AG04450 (cell line): ENCODE results near the gene FBRSL1. TPM values are rescaled to one million over a fixed set of nuclear protein-coding genes. Genes with fewer than 3 reads are reported as not detected.
A peak's percentile ranks its signal among the peaks of the same experiment; 100 is the strongest.

Experiments
- CTCF ChIA-PET: fragments of 300-600, 350-600 bp; formaldehyde crosslinking; extraction: SDS; loops from one replicate; lab custom pipeline; 2022; ENCODE audit warnings: antibody characterized with exemption, inconsistent platforms; lab: Charles Lee
- POLR2A ChIA-PET: fragments of 350-600 bp; formaldehyde crosslinking; extraction: SDS; loops from one replicate; lab custom pipeline; 2021; ENCODE audit warnings: antibody characterized with exemption, inconsistent platforms; lab: Yijun Ruan, JAX
- DNase-seq: peaks from one replicate; pipeline ENCODE4 v3.0.0-alpha.2; 2011; ENCODE audit warnings: low read depth, low spot score
- H3K27ac ChIP-seq: one replicate; pipeline ENCODE4 v1.5.1; 2012; ENCODE audit warnings: low read depth, low read length, control low read depth
- H3K27me3 ChIP-seq: one replicate; pipeline ENCODE4 v1.6.0; 2012; ENCODE audit warnings: low read length; ENCODE audit not compliant: control insufficient read depth, insufficient read depth
- H3K4me3 ChIP-seq: 2 replicates; pipeline ENCODE4 v1.5.1; 2011; ENCODE audit warnings: mild to moderate bottlenecking, low read depth, low read length, control low read depth
- H3K9me3 ChIP-seq: 2 replicates; pipeline ENCODE4 v1.5.1; 2012; ENCODE audit warnings: low read length; ENCODE audit not compliant: control insufficient read depth, insufficient read depth
- polyA plus RNA-seq: library from polyadenylated mRNA; depleted of rRNA; stranded (reverse); fragments of >200 nt; gene quantifications from 2 replicates; pipeline ENCODE4 v1.2.3, GENCODE V29; 2011
- TF ChIP-seq, protein P1 (sequence below): IDR thresholded peaks from 2 replicates; pipeline ENCODE4 v1.5.1; 2011; ENCODE audit warnings: low read depth, low read length, control low read depth, inconsistent platforms

The FBRSL1 gene
- polyA plus RNA-seq, 1 experiment: 1.1 TPM

DNA sequence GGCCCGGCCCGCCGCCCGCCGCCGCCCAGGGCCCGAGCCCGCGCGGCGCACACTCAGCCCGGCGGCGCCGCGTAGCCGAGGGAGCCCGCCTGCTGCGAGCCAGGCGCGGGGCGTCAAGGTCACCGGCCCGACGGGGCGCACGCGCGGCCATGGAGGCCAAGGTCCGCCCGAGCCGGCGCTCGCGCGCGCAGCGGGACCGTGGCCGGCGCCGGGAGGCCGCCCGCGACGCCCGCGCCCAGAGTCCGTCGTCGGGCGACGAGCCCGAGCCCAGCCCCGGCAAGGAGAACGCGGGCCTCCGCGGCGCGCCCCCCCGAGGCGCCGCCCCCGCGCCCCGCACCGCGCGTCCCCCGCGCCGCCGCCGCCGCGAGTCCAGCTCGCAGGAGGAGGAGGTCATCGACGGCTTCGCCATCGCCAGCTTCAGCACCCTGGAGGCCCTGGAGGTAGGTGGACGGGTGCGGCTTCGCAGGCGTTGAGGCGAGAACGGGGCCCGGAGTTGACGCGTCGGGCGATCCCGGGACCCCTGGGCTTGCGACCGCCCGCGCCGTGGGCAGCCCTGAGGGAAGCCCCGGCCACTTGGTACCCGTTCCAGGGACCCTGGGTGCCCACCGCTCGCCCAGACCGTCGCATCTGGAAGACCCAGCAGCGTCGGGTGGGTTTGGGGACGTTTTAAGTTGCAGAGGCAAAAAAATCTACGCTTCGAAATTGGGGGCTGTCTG, 629 bp downstream of the FBRSL1 start:
- no peak for DNase-seq
- Histone ChIP-seq H3K4me3 (peak overlapping the region; percentile 70), H3K27me3 (peaks cover 11% of the 10 kb centered on the region), H3K9me3 (no peaks in the 10 kb centered on the region; the same call in 1 of the 2 replicates), H3K27ac (no peak overlapping the region)
- ChIA-PET CTCF (no interaction called here), POLR2A (no interaction called here)
- TF ChIP-seq, protein P1, sequence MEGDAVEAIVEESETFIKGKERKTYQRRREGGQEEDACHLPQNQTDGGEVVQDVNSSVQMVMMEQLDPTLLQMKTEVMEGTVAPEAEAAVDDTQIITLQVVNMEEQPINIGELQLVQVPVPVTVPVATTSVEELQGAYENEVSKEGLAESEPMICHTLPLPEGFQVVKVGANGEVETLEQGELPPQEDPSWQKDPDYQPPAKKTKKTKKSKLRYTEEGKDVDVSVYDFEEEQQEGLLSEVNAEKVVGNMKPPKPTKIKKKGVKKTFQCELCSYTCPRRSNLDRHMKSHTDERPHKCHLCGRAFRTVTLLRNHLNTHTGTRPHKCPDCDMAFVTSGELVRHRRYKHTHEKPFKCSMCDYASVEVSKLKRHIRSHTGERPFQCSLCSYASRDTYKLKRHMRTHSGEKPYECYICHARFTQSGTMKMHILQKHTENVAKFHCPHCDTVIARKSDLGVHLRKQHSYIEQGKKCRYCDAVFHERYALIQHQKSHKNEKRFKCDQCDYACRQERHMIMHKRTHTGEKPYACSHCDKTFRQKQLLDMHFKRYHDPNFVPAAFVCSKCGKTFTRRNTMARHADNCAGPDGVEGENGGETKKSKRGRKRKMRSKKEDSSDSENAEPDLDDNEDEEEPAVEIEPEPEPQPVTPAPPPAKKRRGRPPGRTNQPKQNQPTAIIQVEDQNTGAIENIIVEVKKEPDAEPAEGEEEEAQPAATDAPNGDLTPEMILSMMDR: no peak

- CTCF ChIA-PET: no interaction called here
Observed at GRCh38 chr12:132491138-132491663, 1.2 kb downstream of the FBRSL1 start.

DNA sequence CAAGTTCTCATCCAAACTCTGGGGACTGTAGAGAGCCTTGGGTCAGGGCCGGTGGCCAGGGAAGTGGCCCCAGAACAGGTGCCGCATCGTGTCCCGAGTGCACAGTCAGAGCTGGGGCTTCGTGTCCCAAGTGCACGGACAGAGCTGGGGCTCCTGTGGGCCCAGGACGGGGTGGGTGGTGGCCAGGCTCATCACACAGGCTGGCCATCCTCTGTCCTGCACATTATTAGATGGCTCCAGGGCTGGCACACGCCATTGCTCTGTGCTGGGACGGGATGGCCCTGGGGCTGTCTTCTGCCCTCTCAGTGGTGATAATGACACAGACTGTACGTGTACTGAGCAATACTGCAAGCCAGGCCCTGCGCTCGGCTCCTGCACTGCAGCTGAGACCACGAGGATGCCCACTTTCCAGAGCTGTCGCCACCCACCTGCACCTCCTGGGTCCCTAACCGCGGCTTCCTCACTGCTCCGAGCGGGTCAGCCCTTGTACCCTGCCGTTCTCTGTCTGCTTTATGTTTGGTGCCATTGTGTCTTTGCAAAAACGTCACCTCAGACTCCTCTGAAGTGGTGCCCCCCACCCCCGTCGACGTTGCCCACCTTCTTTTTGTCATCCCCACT, 1.9 kb downstream of the FBRSL1 start:
- ChIA-PET CTCF (no interaction called here), POLR2A (no interaction called here)
- no peak for DNase-seq
- TF ChIP-seq, protein P1: no peak
- peak overlapping the region; percentile 70 for H3K4me3 ChIP-seq
- no peaks in the 10 kb centered on the region; the same call in 1 of the 2 replicates for H3K9me3 ChIP-seq
- H3K27ac ChIP-seq: no peak overlapping the region
- H3K27me3 ChIP-seq: peaks cover 8% of the 10 kb centered on the region

More at GRCh38 chr12:132491138-132491663, 1.2 kb downstream of the FBRSL1 start:
- peaks cover 9% of the 10 kb centered on the region for H3K27me3 ChIP-seq
- H3K9me3 ChIP-seq: no peaks in the 10 kb centered on the region; the same call in 1 of the 2 replicates
- peak overlapping the region; percentile 70 for H3K4me3 ChIP-seq
- no peak overlapping the region for H3K27ac ChIP-seq
- DNase-seq: no peak
- TF ChIP-seq, protein P1: no peak
- POLR2A ChIA-PET: no interaction called here

DNA sequence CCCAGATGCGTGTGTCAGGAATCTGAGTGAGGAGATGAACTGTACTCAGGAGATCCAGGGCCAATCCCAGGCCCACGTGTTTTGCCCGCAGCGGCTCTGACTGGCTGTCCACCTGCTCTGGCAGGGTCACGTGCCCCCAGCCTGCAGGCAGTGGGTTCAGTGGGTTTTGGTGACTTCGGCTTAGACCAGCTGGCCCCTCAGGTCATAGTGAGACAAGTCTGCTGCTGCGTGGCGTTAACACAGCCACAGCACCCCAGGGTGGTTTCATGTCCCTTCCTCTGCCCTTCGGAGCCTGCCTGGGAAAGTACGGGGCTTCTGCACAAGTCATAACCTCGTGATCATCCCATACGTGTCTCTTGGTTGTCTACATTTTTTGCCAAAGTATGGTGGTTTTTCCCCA, 2.6 kb downstream of the FBRSL1 start:
- no peak for DNase-seq

More for the DNA sequence above, 2.6 kb downstream of the FBRSL1 start:
- POLR2A ChIA-PET: no interaction called here
- Histone ChIP-seq H3K27ac (no peak overlapping the region), H3K9me3 (no peaks in the 10 kb centered on the region; the same call in 1 of the 2 replicates), H3K27me3 (peaks cover 1% of the 10 kb centered on the region), H3K4me3 (no peak overlapping the region)
- CTCF ChIA-PET: no interaction called here
- TF ChIP-seq, protein P1: no peak
